Mammary epithelial cell (primary cell): ENCODE results near the gene TRIM24.

Source experiments
- EZH2 ChIP-seq: IDR thresholded peaks from 2 replicates; pipeline ENCODE4 v1.6.1; 2012; ENCODE audit warnings: low read length, inconsistent platforms, borderline replicate concordance
- TF ChIP-seq, protein P1 (sequence below), 2 donors: IDR thresholded peaks in 1 of 2; conservative IDR thresholded peaks in 1 of 2; 2 replicates each; pipeline ENCODE4 v1.5.1; 2011 to 2012; ENCODE audit warnings: inconsistent platforms in 2 of 2, low read length in 2 of 2, mild to moderate bottlenecking in 2 of 2, control low read depth in 1 of 2, low read depth in 1 of 2; ENCODE audit not compliant: insufficient read depth in 1 of 2; ENCODE audit errors: extremely low read depth in 1 of 2

DNA sequence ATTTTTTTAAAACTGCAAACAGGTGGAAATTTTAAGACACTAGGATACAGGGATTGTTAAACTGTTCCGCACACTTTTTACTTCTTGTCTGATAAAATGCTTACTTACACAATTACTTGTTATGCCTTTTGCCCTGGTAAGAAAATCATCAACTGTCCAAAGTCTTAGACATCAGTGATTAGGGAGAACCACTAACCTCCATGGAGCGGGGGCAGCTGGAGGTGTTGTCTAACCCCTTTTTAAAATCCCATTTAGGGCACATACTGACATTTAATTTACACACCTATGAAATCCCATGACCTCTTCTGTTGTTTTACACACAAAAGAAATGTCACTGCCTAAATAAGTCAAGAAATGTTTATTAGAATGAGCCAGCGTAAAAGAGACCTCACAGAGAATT lies 65.7 kb downstream of the TRIM24 start:
- TF ChIP-seq EZH2, result no peak
- TF ChIP-seq, protein P1, sequence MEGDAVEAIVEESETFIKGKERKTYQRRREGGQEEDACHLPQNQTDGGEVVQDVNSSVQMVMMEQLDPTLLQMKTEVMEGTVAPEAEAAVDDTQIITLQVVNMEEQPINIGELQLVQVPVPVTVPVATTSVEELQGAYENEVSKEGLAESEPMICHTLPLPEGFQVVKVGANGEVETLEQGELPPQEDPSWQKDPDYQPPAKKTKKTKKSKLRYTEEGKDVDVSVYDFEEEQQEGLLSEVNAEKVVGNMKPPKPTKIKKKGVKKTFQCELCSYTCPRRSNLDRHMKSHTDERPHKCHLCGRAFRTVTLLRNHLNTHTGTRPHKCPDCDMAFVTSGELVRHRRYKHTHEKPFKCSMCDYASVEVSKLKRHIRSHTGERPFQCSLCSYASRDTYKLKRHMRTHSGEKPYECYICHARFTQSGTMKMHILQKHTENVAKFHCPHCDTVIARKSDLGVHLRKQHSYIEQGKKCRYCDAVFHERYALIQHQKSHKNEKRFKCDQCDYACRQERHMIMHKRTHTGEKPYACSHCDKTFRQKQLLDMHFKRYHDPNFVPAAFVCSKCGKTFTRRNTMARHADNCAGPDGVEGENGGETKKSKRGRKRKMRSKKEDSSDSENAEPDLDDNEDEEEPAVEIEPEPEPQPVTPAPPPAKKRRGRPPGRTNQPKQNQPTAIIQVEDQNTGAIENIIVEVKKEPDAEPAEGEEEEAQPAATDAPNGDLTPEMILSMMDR (conservative IDR thresholded peaks at IDR 0.05 in 1 of 2, IDR thresholded peaks at IDR 0.05 in 1 of 2; ENCODE audit: extremely low read depth in 1 of 2, insufficient read depth in 1 of 2, low read depth in 1 of 2, low read length in 2 of 2), result no peak
